GM06990 (cell line): Measurements from ENCODE around the gene PIGU.

Experiments
- DNase-seq: peaks from one replicate; pipeline ENCODE4 v3.0.0-alpha.2; 2011; ENCODE audit not compliant: insufficient read length; ENCODE audit errors: extremely low read depth
- H3K27me3 ChIP-seq: replicated peaks from 2 replicates; pipeline ENCODE4 v1.6.0; 2011; ENCODE audit warnings: low read length; ENCODE audit not compliant: control insufficient read depth, insufficient read depth
- H3K36me3 ChIP-seq: 2 replicates; pipeline ENCODE4 v1.5.1; 2011; ENCODE audit warnings: low read length; ENCODE audit not compliant: control insufficient read depth, insufficient read depth
- H3K4me3 ChIP-seq: replicated peaks from 2 replicates; pipeline ENCODE4 v1.5.1; 2011; ENCODE audit warnings: low read depth, mild to moderate bottlenecking, control low read depth, low read length
- TF ChIP-seq, protein P1 (sequence below): IDR thresholded peaks from 2 replicates; pipeline ENCODE4 v1.5.1; 2011; ENCODE audit warnings: low read length, control low read depth, mild to moderate bottlenecking, inconsistent platforms; ENCODE audit not compliant: insufficient read depth, poor library complexity, severe bottlenecking

Gene PIGU

DNA sequence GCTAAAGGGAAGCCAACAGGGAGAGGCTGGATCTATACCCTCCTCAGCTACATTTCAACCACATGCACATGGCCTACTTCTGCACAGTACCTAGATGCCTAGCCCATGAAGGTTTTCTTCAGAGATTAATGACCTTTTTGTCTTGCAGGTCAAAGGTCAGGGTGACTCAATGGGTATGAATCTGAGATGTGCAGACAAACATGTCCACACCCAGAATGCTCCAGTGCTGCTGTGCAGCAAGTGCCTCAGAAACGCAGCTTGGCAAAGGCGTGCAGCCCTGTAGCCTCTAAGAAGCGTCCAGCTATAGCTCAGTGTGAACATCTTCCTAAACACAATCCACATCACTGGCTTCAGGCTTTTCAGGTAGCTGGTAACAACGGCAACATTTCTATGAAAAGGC, 94.0 kb downstream of the PIGU start:
- TF ChIP-seq, protein P1, sequence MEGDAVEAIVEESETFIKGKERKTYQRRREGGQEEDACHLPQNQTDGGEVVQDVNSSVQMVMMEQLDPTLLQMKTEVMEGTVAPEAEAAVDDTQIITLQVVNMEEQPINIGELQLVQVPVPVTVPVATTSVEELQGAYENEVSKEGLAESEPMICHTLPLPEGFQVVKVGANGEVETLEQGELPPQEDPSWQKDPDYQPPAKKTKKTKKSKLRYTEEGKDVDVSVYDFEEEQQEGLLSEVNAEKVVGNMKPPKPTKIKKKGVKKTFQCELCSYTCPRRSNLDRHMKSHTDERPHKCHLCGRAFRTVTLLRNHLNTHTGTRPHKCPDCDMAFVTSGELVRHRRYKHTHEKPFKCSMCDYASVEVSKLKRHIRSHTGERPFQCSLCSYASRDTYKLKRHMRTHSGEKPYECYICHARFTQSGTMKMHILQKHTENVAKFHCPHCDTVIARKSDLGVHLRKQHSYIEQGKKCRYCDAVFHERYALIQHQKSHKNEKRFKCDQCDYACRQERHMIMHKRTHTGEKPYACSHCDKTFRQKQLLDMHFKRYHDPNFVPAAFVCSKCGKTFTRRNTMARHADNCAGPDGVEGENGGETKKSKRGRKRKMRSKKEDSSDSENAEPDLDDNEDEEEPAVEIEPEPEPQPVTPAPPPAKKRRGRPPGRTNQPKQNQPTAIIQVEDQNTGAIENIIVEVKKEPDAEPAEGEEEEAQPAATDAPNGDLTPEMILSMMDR: no peak

GRCh38 chr20:34582221-34582620, 94.7 kb downstream of the PIGU start:
- peaks cover 4% of the 10 kb centered on the region for H3K36me3 ChIP-seq

More for the DNA sequence above, 94.0 kb downstream of the PIGU start:
- Histone ChIP-seq H3K36me3 (peaks cover 4% of the 10 kb centered on the region), H3K27me3 (no peaks in the 10 kb centered on the region), H3K4me3 (no peak overlapping the region)
- DNase-seq: no peak

DNA sequence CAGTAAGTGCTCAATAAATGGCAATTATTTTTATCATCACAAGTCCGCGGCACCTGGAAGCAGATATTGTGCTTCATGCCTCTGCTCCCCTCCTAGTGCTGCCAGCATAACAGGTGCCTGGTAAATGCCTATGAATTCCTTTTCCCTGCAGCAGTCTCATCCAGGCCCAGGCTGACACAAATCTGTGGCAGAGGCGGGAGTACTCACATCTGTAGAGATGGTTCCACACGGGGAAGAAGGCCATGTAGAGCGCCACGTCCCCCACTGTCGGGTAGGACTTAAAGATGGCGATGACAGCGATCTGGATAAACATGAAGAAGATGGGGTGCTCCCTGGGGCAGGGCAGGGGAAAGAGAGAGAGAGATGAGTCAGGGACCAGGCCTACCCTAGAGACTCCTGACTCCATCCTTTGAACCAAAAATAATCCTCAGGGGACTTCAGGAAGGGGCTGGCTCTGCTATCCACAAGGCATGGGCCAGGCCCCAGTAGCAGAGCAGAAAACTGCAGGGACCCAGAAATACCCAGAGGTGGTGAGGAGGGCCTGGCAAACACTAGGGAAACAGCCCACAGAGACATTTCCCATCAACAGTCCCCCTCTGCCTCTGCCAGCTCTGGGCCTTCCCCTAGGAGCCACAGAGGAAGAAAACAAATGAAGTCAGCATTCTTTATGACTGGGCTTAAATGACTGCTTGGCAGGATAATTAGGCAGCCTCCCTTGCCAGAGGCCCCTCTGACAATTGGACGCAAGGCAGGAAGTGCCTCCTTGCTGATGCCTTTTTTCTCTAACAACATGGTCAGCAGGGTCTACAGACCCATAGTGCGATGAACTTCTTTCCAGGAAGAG, 95.3 kb downstream of the PIGU start:
- peaks cover 4% of the 10 kb centered on the region for H3K36me3 ChIP-seq
- H3K27me3 ChIP-seq: no peaks in the 10 kb centered on the region
- TF ChIP-seq, protein P1: no peak
- no peak overlapping the region for H3K4me3 ChIP-seq
- DNase-seq: no peak

More at GRCh38 chr20:34582221-34582620, 94.7 kb downstream of the PIGU start:
- Histone ChIP-seq H3K4me3 (no peak overlapping the region), H3K27me3 (no peaks in the 10 kb centered on the region)
- DNase-seq: no peak
- TF ChIP-seq, protein P1: no peak

DNA sequence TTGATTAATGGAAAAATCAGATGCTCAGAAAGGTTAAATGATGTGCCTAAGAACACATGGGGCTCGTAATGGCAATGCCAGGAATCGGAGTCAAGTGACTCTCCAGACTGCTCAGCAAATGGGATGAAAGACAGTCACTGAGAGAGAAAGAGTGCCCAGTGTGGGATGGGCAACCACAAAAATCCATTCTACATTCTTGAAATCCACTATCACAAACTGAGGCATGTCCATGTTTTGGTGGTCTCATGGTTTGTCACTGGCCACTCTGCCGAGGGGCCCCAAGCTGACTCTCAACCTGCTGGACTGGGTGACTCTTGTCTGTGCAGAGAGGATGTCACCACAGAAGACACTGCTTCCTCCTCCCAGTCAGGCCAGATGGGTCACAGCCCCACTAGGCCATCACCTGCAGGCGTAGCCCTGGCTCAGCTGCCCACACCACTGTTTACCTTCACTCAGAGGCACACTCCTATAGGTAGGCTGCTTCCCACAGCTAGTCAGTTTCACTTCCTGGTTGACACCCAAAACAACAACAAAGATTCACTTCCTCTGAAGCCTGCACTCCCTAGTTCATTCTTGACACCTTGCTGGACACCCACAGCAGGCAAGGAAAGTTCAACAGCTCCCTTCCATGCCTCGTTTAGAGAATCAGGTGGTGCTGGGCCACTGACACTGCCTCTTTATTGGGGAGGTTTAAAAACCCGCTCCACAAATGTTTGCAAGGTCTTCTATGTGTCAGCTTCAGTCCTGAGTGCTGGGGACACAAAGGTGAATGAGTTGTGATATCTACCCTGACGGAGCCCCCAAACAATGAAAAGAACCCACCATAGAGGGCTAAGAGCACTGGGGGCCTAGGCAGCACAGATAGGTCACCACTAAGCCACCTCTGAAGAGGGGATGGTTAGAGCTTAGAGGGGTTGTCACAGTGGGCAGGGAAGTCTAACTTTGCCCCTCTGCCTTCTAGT, 96.6 kb downstream of the PIGU start:
- Histone ChIP-seq H3K36me3 (peaks cover 4% of the 10 kb centered on the region), H3K27me3 (no peaks in the 10 kb centered on the region), H3K4me3 (no peak overlapping the region)
- DNase-seq: peak; percentile 56
- TF ChIP-seq, protein P1: no peak

GRCh38 chr20:34579191-34579978, 97.5 kb downstream of the PIGU start:
- peaks cover 1% of the 10 kb centered on the region for H3K36me3 ChIP-seq
- DNase-seq: no peak
- no peak overlapping the region for H3K4me3 ChIP-seq
- H3K27me3 ChIP-seq: no peaks in the 10 kb centered on the region
- TF ChIP-seq, protein P1: no peak
